ENCODE data around the gene MREG. TPM values are rescaled to one million over a fixed set of nuclear protein-coding genes. Genes with fewer than 3 reads are reported as not detected.

Gene MREG
- total RNA-seq, 2 donors from 2014 or later, result 0.35 to 0.41 TPM

- no peak overlapping the region for H3K4me3 ChIP-seq
- no peaks in the 10 kb centered on the region for H3K36me3 ChIP-seq
- no peak for DNase-seq (ENCODE audit: low spot score)
- H3K27me3 ChIP-seq, result no peaks in the 10 kb centered on the region
- H3K9me3 ChIP-seq, result no peaks in the 10 kb centered on the region
- no peak for TF ChIP-seq CTCF (IDR thresholded peaks at IDR 0.05)
- H3K4me1 ChIP-seq, result no peaks in the 10 kb centered on the region
- H3K27ac ChIP-seq, result no peak overlapping the region
Measured at GRCh38 chr2:215982465-215982875, 30.9 kb downstream of the MREG start.

- no peak for TF ChIP-seq CTCF (IDR thresholded peaks at IDR 0.05)
- H3K27ac ChIP-seq, result no peak overlapping the region
- no peak overlapping the region for H3K4me3 ChIP-seq
- H3K27me3 ChIP-seq, result no peaks in the 10 kb centered on the region
- H3K4me1 ChIP-seq, result no peaks in the 10 kb centered on the region
- H3K9me3 ChIP-seq, result no peaks in the 10 kb centered on the region
- no peaks in the 10 kb centered on the region for H3K36me3 ChIP-seq
- DNase-seq (ENCODE audit: low spot score), result no peak
Measured at GRCh38 chr2:215981115-215981514, 32.2 kb downstream of the MREG start.

GRCh38 chr2:215979620-215980019 is 33.7 kb downstream of the MREG start:
- no peak for DNase-seq (ENCODE audit: low spot score)
- Histone ChIP-seq H3K4me3 (no peak overlapping the region), H3K27me3 (no peaks in the 10 kb centered on the region), H3K4me1 (no peaks in the 10 kb centered on the region), H3K36me3 (no peaks in the 10 kb centered on the region), H3K27ac (no peak overlapping the region), H3K9me3 (no peaks in the 10 kb centered on the region)
- TF ChIP-seq CTCF (IDR thresholded peaks at IDR 0.05), result no peak

- Histone ChIP-seq H3K27ac (no peak overlapping the region), H3K27me3 (no peaks in the 10 kb centered on the region), H3K4me1 (peaks cover 0 to 14% of the 10 kb centered on the region in 2 donors), H3K9me3 (no peaks in the 10 kb centered on the region), H3K4me3 (no peak overlapping the region), H3K36me3 (no peaks in the 10 kb centered on the region)
- DNase-seq (ENCODE audit: low spot score), result no peak
- no peak for TF ChIP-seq CTCF (IDR thresholded peaks at IDR 0.05)
Measured at GRCh38 chr2:215974700-215975429, 38.5 kb downstream of the MREG start.

GRCh38 chr2:215973954-215974699 is 39.2 kb downstream of the MREG start:
- no peak for TF ChIP-seq CTCF (IDR thresholded peaks at IDR 0.05)
- H3K27ac ChIP-seq, result no peak overlapping the region
- H3K36me3 ChIP-seq, result no peaks in the 10 kb centered on the region
- no peak for DNase-seq (ENCODE audit: low spot score)
- H3K4me3 ChIP-seq, result no peak overlapping the region
- peaks cover 0 to 14% of the 10 kb centered on the region in 2 donors for H3K4me1 ChIP-seq
- H3K9me3 ChIP-seq, result no peaks in the 10 kb centered on the region
- no peaks in the 10 kb centered on the region for H3K27me3 ChIP-seq

Measured in right atrium auricular region (tissue), 2 donors.